ENCODE data around the gene STIM1.
A peak's percentile ranks its signal among the peaks of the same experiment; 100 is the strongest.

Gene STIM1

GRCh38 chr11:3916962-3917361 lies 61.5 kb downstream of the STIM1 start:
- no peak for DNase-seq (ENCODE audit: low read depth)

GRCh38 chr11:3920148-3920852 lies 64.8 kb downstream of the STIM1 start:
- DNase-seq (ENCODE audit: low read depth): peak; percentile 62

- DNase-seq (ENCODE audit: low read depth): no peak
These were observed 66.6 kb downstream of the STIM1 start for GRCh38 chr11:3922056-3922455.

GRCh38 chr11:3925513-3925912 lies 70.0 kb downstream of the STIM1 start:
- no peak for DNase-seq (ENCODE audit: low read depth)

GRCh38 chr11:3926458-3927095 lies 71.1 kb downstream of the STIM1 start:
- DNase-seq (ENCODE audit: low read depth): no peak

GRCh38 chr11:3927129-3927796 lies 71.8 kb downstream of the STIM1 start:
- DNase-seq (ENCODE audit: low read depth): no peak

- no peak for DNase-seq (ENCODE audit: low read depth)
These were observed 73.8 kb downstream of the STIM1 start for GRCh38 chr11:3929232-3929631.

GRCh38 chr11:3929649-3930048 lies 74.2 kb downstream of the STIM1 start:
- DNase-seq (ENCODE audit: low read depth): no peak

GRCh38 chr11:3932698-3933097 lies 77.2 kb downstream of the STIM1 start:
- no peak for DNase-seq (ENCODE audit: low read depth)

GRCh38 chr11:3933165-3933628 lies 77.7 kb downstream of the STIM1 start:
- DNase-seq (ENCODE audit: low read depth): no peak

GRCh38 chr11:3934658-3935057 lies 79.2 kb downstream of the STIM1 start:
- no peak for DNase-seq (ENCODE audit: low read depth)

GRCh38 chr11:3936517-3936916 lies 81.1 kb downstream of the STIM1 start:
- DNase-seq (ENCODE audit: low read depth): no peak

GRCh38 chr11:3939211-3939610 lies 83.7 kb downstream of the STIM1 start:
- peak; percentile 57 for DNase-seq (ENCODE audit: low read depth)

- DNase-seq (ENCODE audit: low read depth): peak; percentile 54
These were observed 84.3 kb downstream of the STIM1 start for GRCh38 chr11:3939651-3940190.

- DNase-seq (ENCODE audit: low read depth): no peak
These were observed 86.9 kb downstream of the STIM1 start for GRCh38 chr11:3942160-3942955.

GRCh38 chr11:3942956-3943497 lies 87.6 kb downstream of the STIM1 start:
- no peak for DNase-seq (ENCODE audit: low read depth)

- peak; percentile 40 for DNase-seq (ENCODE audit: low read depth)
These were observed 88.7 kb downstream of the STIM1 start for GRCh38 chr11:3944198-3944597.

- no peak for DNase-seq (ENCODE audit: low read depth)
These were observed 91.1 kb downstream of the STIM1 start for GRCh38 chr11:3946455-3947017.

- peak; percentile 60 for DNase-seq (ENCODE audit: low read depth)
These were observed 91.6 kb downstream of the STIM1 start for GRCh38 chr11:3947061-3947460.

- DNase-seq (ENCODE audit: low read depth): no peak
These were observed 93.7 kb downstream of the STIM1 start for GRCh38 chr11:3949125-3949524.

GRCh38 chr11:3950996-3951660 lies 95.7 kb downstream of the STIM1 start:
- no peak for DNase-seq (ENCODE audit: low read depth)

All from GM04504 (cell line).